GM18502 (cell line): ENCODE measurements around the gene USF2.
A peak's percentile ranks its signal among the peaks of the same experiment; 100 is the strongest.

ENCODE experiments used
- ATAC-seq: cut with Tn5 transposase; IDR thresholded peaks from one replicate; pipeline ENCODE4 v1.9.1; 2021; ENCODE audit warnings: mild to moderate bottlenecking; ENCODE audit not compliant: unreplicated experiment, poor library complexity

The USF2 gene

GRCh38 chr19:35315883-35316282 is 47.1 kb downstream of the USF2 start:
- ATAC-seq, result no peak

GRCh38 chr19:35316560-35316959 is 47.8 kb downstream of the USF2 start:
- ATAC-seq, result no peak

- ATAC-seq, result no peak
These were observed 48.8 kb downstream of the USF2 start for GRCh38 chr19:35317464-35318043.

- no peak for ATAC-seq
These were observed 50.1 kb downstream of the USF2 start for GRCh38 chr19:35318679-35319448.

GRCh38 chr19:35320065-35320713 is 51.4 kb downstream of the USF2 start:
- no peak for ATAC-seq

GRCh38 chr19:35321291-35321690 is 52.5 kb downstream of the USF2 start:
- no peak for ATAC-seq

GRCh38 chr19:35322014-35322413 is 53.3 kb downstream of the USF2 start:
- no peak for ATAC-seq

- ATAC-seq, result no peak
These were observed 58.9 kb downstream of the USF2 start for GRCh38 chr19:35327642-35328041.

- peak; percentile 39 for ATAC-seq
These were observed 60.1 kb downstream of the USF2 start, which contains the start of gene CD22 for GRCh38 chr19:35328851-35329285. Gene CD22, plus strand, starts transcription at chr19:35329187. Its CDS starts 2,854 bp downstream, at chr19:35332041.

- no peak for ATAC-seq
These were observed 60.6 kb downstream of the USF2 start for GRCh38 chr19:35329323-35329722.
